Endothelial cell of umbilical vein (primary cell): ENCODE results near the gene CCL2. TPM values are rescaled to one million over a fixed set of nuclear protein-coding genes. Genes with fewer than 3 reads are reported as not detected.

Experiments used
- BruUV-seq: library from RNA; stranded (reverse); fragments of 400-500 nt; replicated peaks from 2 replicates; lab custom pipeline; 2021; lab: Mats Ljungman, UMichigan
- CTCF ChIA-PET: fragments of 300-600, 350-600 bp; sonication (Branson Sonifier 250); formaldehyde crosslinking; loops from one replicate; lab custom pipeline; 2021; ENCODE audit warnings: antibody characterized with exemption, inconsistent platforms; lab: Charles Lee
- POLR2A ChIA-PET: fragments of 300-600, 350-600 bp; sonication (Branson Sonifier 250); formaldehyde crosslinking; loops from one replicate; lab custom pipeline; 2021; ENCODE audit warnings: antibody characterized with exemption, inconsistent platforms; lab: Charles Lee
- DNase-seq: peaks from one replicate; pipeline ENCODE4 v3.0.0-alpha.2; 2011; ENCODE audit warnings: low read depth, low spot score
- FAIRE-seq: peaks from 2 replicates; lab custom pipeline; 2011; peaks lifted over from hg19 to GRCh38; lab: Jason Lieb, UNC
- H2AFZ ChIP-seq: 2 replicates; pipeline ENCODE4 v1.6.0; 2012; ENCODE audit warnings: low read depth, low read length, control low read depth, inconsistent platforms
- H3K27ac ChIP-seq: 2 replicates; pipeline ENCODE4 v1.5.1; 2011; ENCODE audit warnings: low read depth, mild to moderate bottlenecking, control low read depth, low read length, moderate library complexity; ENCODE audit not compliant: insufficient read depth
- H3K27me3 ChIP-seq, 2 experiments: 2 replicates each; pipeline versions ENCODE4 v1.6.0 to v1.6.1; 2011; ENCODE audit warnings: low read length in 2 of 2, mixed read lengths in 1 of 2; ENCODE audit not compliant: control insufficient read depth in 2 of 2, insufficient read depth in 2 of 2
- H3K36me3 ChIP-seq, 2 experiments: 2 replicates in 1 of 2; 3 replicates in 1 of 2; pipeline ENCODE4 v1.5.1; 2011; ENCODE audit warnings: low read length in 2 of 2, mild to moderate bottlenecking in 1 of 2, moderate library complexity in 1 of 2; ENCODE audit not compliant: control insufficient read depth in 2 of 2, insufficient read depth in 2 of 2; ENCODE audit errors: extremely low read depth in 1 of 2
- H3K4me1 ChIP-seq: 3 replicates; pipeline ENCODE4 v1.5.1; 2011; ENCODE audit warnings: mild to moderate bottlenecking, low read length; ENCODE audit not compliant: control insufficient read depth, insufficient read depth; ENCODE audit errors: extremely low read depth
- H3K4me2 ChIP-seq: 2 replicates; pipeline ENCODE4 v1.6.1; 2011; ENCODE audit warnings: low read length, control low read depth, mixed read lengths; ENCODE audit not compliant: insufficient read depth
- H3K4me3 ChIP-seq, 3 experiments: fragments of 200-600 bp in 1 of 3; sonication (generic), shearing (Covaris generic) in 1 of 3; replicated peaks in 1 of 3; 2 replicates each; pipeline ENCODE4 v1.5.1; 2011 to 2016; ENCODE audit warnings: control low read depth in 3 of 3, low read length in 3 of 3, mild to moderate bottlenecking in 2 of 3, inconsistent platforms in 1 of 3, low read depth in 1 of 3, moderate library complexity in 1 of 3; ENCODE audit not compliant: insufficient read depth in 1 of 3
- H3K79me2 ChIP-seq: 2 replicates; pipeline ENCODE4 v1.6.0; 2012; ENCODE audit warnings: low read length, inconsistent platforms; ENCODE audit not compliant: control insufficient read depth, insufficient read depth
- H3K9ac ChIP-seq: replicated peaks from 2 replicates; pipeline ENCODE3; 2011; ENCODE audit warnings: low read length, control low read depth; ENCODE audit not compliant: insufficient read depth; ENCODE audit errors: extremely low read depth
- H3K9me1 ChIP-seq: replicated peaks from 3 replicates; pipeline ENCODE4 v1.6.0; 2011; ENCODE audit warnings: mild to moderate bottlenecking, low read length; ENCODE audit not compliant: control insufficient read depth, insufficient read depth; ENCODE audit errors: extremely low read depth
- H3K9me3 ChIP-seq: replicated peaks from 2 replicates; pipeline ENCODE4 v1.5.1; 2012; ENCODE audit warnings: low read length, inconsistent platforms; ENCODE audit not compliant: control insufficient read depth, insufficient read depth
- H4K20me1 ChIP-seq: replicated peaks from 2 replicates; pipeline ENCODE3; 2011; ENCODE audit warnings: mild to moderate bottlenecking, low read length; ENCODE audit not compliant: control insufficient read depth, insufficient read depth; ENCODE audit errors: extremely low read depth
- CTCF ChIP-seq, 2 donors: IDR thresholded peaks; 1 replicate in 1 of 2; 2 replicates in 1 of 2; pipeline ENCODE4 v1.5.1; 2011; ENCODE audit warnings: low read length in 2 of 2, mild to moderate bottlenecking in 2 of 2, moderate library complexity in 2 of 2, control low read depth in 1 of 2, inconsistent platforms in 1 of 2, low read depth in 1 of 2; ENCODE audit not compliant: insufficient read depth in 1 of 2; ENCODE audit errors: extremely low read depth in 1 of 2
- EZH2 ChIP-seq: IDR thresholded peaks from 2 replicates; pipeline ENCODE4 v1.6.1; 2012; ENCODE audit warnings: borderline replicate concordance, low read depth, mild to moderate bottlenecking, moderate library complexity, low read length, inconsistent platforms; ENCODE audit not compliant: severe bottlenecking
- FOS ChIP-seq: IDR thresholded peaks from 2 replicates; pipeline ENCODE4 v1.6.1; 2011; ENCODE audit warnings: mild to moderate bottlenecking, low read length, moderate library complexity, borderline replicate concordance; ENCODE audit not compliant: insufficient read depth
- GATA2 ChIP-seq: IDR thresholded peaks from 2 replicates; pipeline ENCODE4 v1.7.0; 2011; ENCODE audit warnings: low read depth, mild to moderate bottlenecking, moderate library complexity, mixed read lengths, low read length; ENCODE audit not compliant: insufficient read length, insufficient read depth
- JUN ChIP-seq: IDR thresholded peaks from 2 replicates; pipeline ENCODE4 v1.6.1; 2011; ENCODE audit warnings: borderline replicate concordance, low read depth; ENCODE audit not compliant: insufficient read length, insufficient read depth
- MAX ChIP-seq: IDR thresholded peaks from 2 replicates; pipeline ENCODE4 v1.6.1; 2011; ENCODE audit not compliant: insufficient read depth, insufficient read length
- MYC ChIP-seq: IDR thresholded peaks from one replicate; pipeline ENCODE4 v1.6.1; 2011; ENCODE audit warnings: mild to moderate bottlenecking, low read depth, low read length
- POLR2A ChIP-seq: IDR thresholded peaks from 2 replicates; pipeline ENCODE4 v1.6.1; 2012; ENCODE audit warnings: low read depth, mild to moderate bottlenecking, control low read depth, low read length
- POLR2AphosphoS5 ChIP-seq: IDR thresholded peaks from 2 replicates; pipeline ENCODE4 v1.6.1; 2012; ENCODE audit warnings: low read depth, mild to moderate bottlenecking, control low read depth, low read length, moderate library complexity; ENCODE audit not compliant: insufficient read depth
- dilution Hi-C: fragments of 300-500 bp; cut with MboI; formaldehyde crosslinking; loops from one replicate; pipeline ENCODE4 v1.15.0; 2019; ENCODE audit warnings: low sequenced_read_pairs; ENCODE audit not compliant: extremely low pct_ligation_motif_present
- intact Hi-C: fragments of 100-400 bp; cut with micrococcal nuclease; formaldehyde crosslinking; loops from one replicate; pipeline ENCODE4 v1.10.0; 2022
- polyA plus RNA-seq, 4 experiments: library from polyadenylated mRNA; depleted of rRNA in 3 of 4; stranded (reverse) in 3 of 4; unstranded in 1 of 4; fragments of >200 nt; gene quantifications; 2 replicates each; pipeline versions ENCODE4 v1.2.1 to v1.2.3, GENCODE V29; 2011 to 2012; ENCODE audit warnings: missing spikeins in 1 of 4
- total RNA-seq: library from RNA; stranded (reverse); gene quantifications from 2 replicates; pipeline ENCODE4 v1.2.3, GENCODE V29; 2021

The CCL2 gene
- total and polyA plus RNA-seq, 2 donors (not counting 3 experiments of a cell fraction or from before 2014, with no cell fraction given) = 238 to 599 TPM

GRCh38 chr17:34287875-34288274 lies 32.8 kb downstream of the CCL2 start:
- intact Hi-C loops = no loop called here
- ChIA-PET CTCF (interaction anchor here (1.1 to 2.9 kb wide), 3 partner anchors 18 to 87 kb away, joined by 4 to 7 read pairs (median 5); no protein-coding TSS in a partner anchor), POLR2A (no interaction called here)
- dilution Hi-C loops = no loop called here
- no TSS peak for BruUV-seq
- H3K4me1 ChIP-seq = peaks cover 5% of the 10 kb centered on the region
- FAIRE-seq (peak; percentile 31), DNase-seq (peak; percentile 47)
- no peak overlapping the region for H3K9ac ChIP-seq
- no peak overlapping the region for H3K4me3 ChIP-seq
- no peak overlapping the region for H3K27ac ChIP-seq
- no peaks in the 10 kb centered on the region for H3K9me1 ChIP-seq
- no peak overlapping the region for H3K4me2 ChIP-seq
- H3K36me3 ChIP-seq = no peaks in the 10 kb centered on the region
- H2AFZ ChIP-seq = no peak overlapping the region
- no peaks in the 10 kb centered on the region for H3K79me2 ChIP-seq
- peaks cover 10 to 14% of the 10 kb centered on the region in 2 experiments for H3K27me3 ChIP-seq
- H3K9me3 ChIP-seq = no peaks in the 10 kb centered on the region
- TF ChIP-seq GATA2 (no peak), FOS (peak; percentile 51), JUN (peak; percentile 51)
- no peaks in the 10 kb centered on the region for H4K20me1 ChIP-seq

- Histone ChIP-seq H3K9ac (no peak overlapping the region), H3K79me2 (no peaks in the 10 kb centered on the region), H3K9me1 (no peaks in the 10 kb centered on the region), H3K27ac (no peak overlapping the region), H2AFZ (no peak overlapping the region), H3K9me3 (no peaks in the 10 kb centered on the region), H3K4me3 (no peak overlapping the region), H3K27me3 (peaks cover 7 to 9% of the 10 kb centered on the region in 2 experiments), H3K4me1 (peaks cover 5% of the 10 kb centered on the region), H3K36me3 (no peaks in the 10 kb centered on the region), H4K20me1 (no peaks in the 10 kb centered on the region), H3K4me2 (no peak overlapping the region)
- TF ChIP-seq GATA2 = no peak
- no peak for TF ChIP-seq FOS
- TF ChIP-seq MYC = no peak
- no peak for TF ChIP-seq POLR2AphosphoS5
- no peak for TF ChIP-seq CTCF (IDR thresholded peaks at IDR 0.05; ENCODE audit: extremely low read depth in 1 of 2, insufficient read depth in 1 of 2, low read depth in 1 of 2, low read length in 2 of 2)
- TF ChIP-seq EZH2 = no peak
- no peak for TF ChIP-seq JUN
- no peak for TF ChIP-seq POLR2A
- no peak for TF ChIP-seq MAX
- intact Hi-C loops (no loop called here), dilution Hi-C loops (no loop called here)
- FAIRE-seq = no peak
- BruUV-seq = no TSS peak
- no peak for DNase-seq
- CTCF ChIA-PET = interaction anchor here (1.5 kb wide), 1 partner anchor 16 kb away, joined by 6 read pairs; no protein-coding TSS in a partner anchor
- POLR2A ChIA-PET = no interaction called here
Observed at GRCh38 chr17:34290586-34290985, 35.5 kb downstream of the CCL2 start.
